BLaER1 (cell line): ENCODE data around the gene CLIC3.
A peak's percentile ranks its signal among the peaks of the same experiment; 100 is the strongest.

Experiments used
- H3K27ac ChIP-seq: shearing (Covaris generic); formaldehyde crosslinking; 2 replicates; pipeline ENCODE4 v1.8.1; 2022
- H3K27me3 ChIP-seq: shearing (Covaris generic); formaldehyde crosslinking; 2 replicates; pipeline ENCODE4 v1.8.1; 2022
- H3K36me3 ChIP-seq: shearing (Covaris generic); formaldehyde crosslinking; 2 replicates; pipeline ENCODE4 v1.8.1; 2022
- H3K4me1 ChIP-seq: shearing (Covaris generic); formaldehyde crosslinking; 2 replicates; pipeline ENCODE4 v1.8.1; 2022
- H3K4me2 ChIP-seq: shearing (Covaris generic); formaldehyde crosslinking; 2 replicates; pipeline ENCODE4 v1.8.1; 2022
- H3K4me3 ChIP-seq: shearing (Covaris generic); formaldehyde crosslinking; 2 replicates; pipeline ENCODE4 v1.8.1; 2022
- H3K9ac ChIP-seq: shearing (Covaris generic); formaldehyde crosslinking; 2 replicates; pipeline ENCODE4 v1.8.1; 2022
- H3K9me3 ChIP-seq: shearing (Covaris generic); formaldehyde crosslinking; 2 replicates; pipeline ENCODE4 v1.8.1; 2022
- H4K20me1 ChIP-seq: shearing (Covaris generic); formaldehyde crosslinking; 2 replicates; pipeline ENCODE4 v1.8.1; 2022
- Cebpa-rat ChIP-seq: shearing (Covaris generic); IDR thresholded peaks from 2 replicates; pipeline ENCODE4 v1.8.1; 2022

CLIC3 gene

DNA sequence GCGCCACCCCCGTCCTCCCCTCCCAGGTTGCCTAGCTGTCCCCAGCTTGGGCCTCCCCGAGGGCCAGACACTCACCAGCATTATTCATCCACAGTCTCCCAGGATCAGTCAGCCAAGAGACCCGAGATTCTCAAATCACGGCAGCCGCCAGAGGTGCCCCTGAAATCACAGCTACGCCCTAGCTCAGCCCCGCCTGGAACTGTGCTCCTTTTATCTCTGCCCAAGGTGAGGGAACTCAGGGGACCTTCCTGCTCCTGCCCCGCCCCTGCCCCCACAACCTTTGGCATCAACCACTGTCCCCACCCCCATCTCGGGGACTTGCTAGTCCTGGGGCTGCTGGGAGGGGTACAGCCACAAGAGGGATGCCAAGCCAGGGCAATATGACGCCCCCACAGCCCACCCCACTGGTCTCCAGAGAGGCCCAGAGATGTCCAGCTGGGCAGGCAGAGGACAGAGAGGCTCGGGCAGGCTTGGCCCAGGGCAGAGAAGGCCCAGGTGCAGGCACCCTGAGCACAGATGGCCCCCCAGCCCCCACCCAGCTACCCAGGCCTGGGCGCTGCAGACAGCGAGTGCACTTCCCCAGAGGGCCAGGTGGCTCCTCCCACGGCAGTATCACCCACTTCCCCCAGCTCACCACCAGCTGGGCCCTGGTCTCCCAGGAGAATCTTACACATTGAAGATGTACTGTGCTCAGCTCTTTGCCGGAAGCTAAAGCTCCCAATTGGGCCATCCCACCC lies 35.7 kb upstream of the CLIC3 start, which contains the start of gene FUT7:
Gene FUT7, minus strand, starts transcription at position 185 of the 737 bp plus-strand sequence. Its CDS starts 97 bp downstream, at position 88.
- H4K20me1 ChIP-seq = peaks cover 5% of the 10 kb centered on the region
- H3K27ac ChIP-seq = peak within 1 kb of the TSS; percentile 94
- H3K9me3 ChIP-seq = no peaks in the 10 kb centered on the region
- peaks cover 6% of the 10 kb centered on the region for H3K36me3 ChIP-seq
- H3K9ac ChIP-seq = peak within 1 kb of the TSS; percentile 80
- peaks cover 87% of the 10 kb centered on the region for H3K4me1 ChIP-seq
- H3K27me3 ChIP-seq = no peaks in the 10 kb centered on the region
- peak within 1 kb of the TSS; percentile 94 for H3K4me2 ChIP-seq
- H3K4me3 ChIP-seq = peak within 1 kb of the TSS; percentile 74
- no peak for TF ChIP-seq Cebpa-rat

DNA sequence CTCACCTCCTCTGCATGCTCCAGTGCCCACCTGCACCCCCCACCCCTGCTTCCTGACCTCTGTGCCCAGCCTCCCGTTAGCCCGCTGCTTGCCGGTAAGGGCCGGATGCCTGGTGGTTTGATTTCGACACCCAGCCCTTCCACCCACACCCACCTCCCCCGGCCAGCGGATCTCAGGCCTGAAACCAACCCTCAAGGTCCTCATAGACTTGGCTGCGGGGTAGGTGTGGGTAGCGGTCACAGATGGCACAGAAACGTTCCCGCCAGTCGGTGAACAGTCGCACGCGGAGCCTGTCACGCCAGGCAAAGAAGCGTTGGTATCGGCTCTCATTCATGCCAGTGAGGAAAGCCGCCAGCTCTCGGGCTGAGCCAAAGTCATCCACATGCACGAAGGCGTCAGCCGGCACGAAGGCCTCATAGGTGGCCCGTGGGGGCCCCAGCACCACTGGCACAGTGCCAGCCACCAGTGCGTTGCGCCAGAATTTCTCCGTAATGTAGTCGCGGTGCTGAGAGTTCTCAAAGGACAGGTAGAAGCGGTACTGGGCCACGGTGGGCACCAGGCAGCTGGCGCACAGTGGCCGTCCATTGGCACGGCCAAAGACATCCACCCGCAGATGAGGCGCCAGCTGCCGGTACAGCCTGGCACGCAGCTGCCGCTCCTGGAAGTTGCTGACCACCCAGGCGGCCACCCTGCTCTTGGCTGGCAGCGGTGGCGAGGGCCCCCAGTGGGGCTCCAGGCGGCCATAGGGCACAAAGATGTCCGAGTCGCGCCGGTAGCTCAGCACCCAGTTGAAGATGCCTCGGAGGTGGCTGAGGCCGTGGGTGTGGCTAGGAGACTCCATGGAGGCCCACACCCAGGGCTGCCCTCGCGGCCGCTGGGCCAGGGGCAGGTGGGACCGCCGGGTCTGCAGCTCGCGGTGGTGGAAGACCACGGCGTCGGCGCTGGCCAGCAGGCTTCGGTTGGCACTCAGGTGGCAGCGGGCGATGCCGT lies 34.5 kb upstream of the CLIC3 start:
- peak overlapping the region; percentile 94 for H3K27ac ChIP-seq
- H3K36me3 ChIP-seq = no peaks in the 10 kb centered on the region
- H3K4me2 ChIP-seq = peak overlapping the region; percentile 94
- peaks cover 17% of the 10 kb centered on the region for H4K20me1 ChIP-seq
- peaks cover 94% of the 10 kb centered on the region for H3K4me1 ChIP-seq
- TF ChIP-seq Cebpa-rat = peak; percentile 90
- H3K9ac ChIP-seq = peak overlapping the region; percentile 80
- no peaks in the 10 kb centered on the region for H3K9me3 ChIP-seq
- no peaks in the 10 kb centered on the region for H3K27me3 ChIP-seq
- H3K4me3 ChIP-seq = peak overlapping the region; percentile 74

DNA sequence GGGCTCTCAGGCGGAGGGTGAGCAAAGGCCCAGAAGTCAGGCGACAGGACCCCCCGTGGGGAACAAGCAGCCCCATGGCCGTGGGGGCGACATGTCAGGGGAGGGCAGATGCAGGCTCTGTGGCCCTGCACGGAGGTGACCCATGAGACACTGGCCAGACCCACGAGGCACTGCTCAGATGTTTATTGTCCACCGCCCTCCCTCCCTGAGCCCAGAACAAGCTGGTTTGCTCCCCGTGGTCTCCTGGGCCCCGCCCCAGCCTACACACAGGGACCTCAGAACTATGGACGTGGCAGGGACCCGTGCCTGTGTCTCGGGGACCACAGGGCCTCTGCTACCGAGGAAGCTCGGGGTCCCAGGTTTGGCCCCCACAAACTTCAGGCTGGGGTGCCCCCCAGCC lies 33.6 kb upstream of the CLIC3 start:
- Histone ChIP-seq H3K4me3 (peak overlapping the region; percentile 74), H3K4me2 (peak overlapping the region; percentile 94)
- TF ChIP-seq Cebpa-rat = no peak

DNA sequence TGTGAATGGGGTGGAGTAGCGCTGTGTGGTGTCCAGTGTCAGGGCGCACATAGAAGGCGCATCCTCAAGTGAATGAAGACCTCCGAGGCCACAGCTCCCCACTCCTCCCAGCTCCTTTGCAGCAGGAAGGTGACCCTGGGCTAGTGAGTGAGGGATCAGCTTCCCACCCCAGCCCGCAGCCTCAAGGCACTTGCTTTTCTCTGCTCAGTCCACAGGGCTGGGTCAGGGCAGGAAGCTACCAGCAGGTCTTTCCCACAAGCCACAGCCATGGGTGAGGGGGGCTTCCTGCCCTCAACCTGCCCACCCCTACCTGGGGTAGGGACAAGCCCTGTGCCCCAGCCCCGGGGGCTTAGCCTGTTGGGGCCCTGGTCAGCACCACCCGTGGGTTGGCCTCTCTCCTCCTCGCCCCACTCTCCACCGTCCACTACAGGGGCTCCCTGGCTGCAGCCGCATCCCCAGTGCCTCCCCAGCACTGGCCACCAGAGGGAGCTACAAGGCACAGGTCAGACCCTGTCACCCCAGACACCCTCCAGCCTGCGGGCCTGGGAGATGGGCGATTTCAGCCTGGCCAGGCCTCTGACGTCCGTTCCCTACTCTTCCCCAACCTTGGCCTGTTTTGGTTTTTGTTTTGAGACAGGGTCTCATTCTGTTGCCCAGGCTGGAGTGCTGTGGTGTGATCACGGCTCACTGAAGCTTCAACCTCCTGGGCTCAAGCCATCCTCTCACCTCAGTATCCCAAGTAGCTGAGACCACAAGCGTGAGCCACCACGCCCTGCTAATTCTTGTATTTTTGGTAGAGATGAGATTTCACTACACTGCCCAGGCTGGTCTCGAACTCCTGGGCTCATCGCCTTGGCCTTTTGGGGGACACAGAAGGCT lies 32.9 kb upstream of the CLIC3 start:
- Histone ChIP-seq H3K4me1 (peaks cover 94% of the 10 kb centered on the region), H3K27me3 (no peaks in the 10 kb centered on the region), H3K9ac (peak overlapping the region; percentile 80), H3K36me3 (no peaks in the 10 kb centered on the region), H3K4me2 (peak overlapping the region; percentile 94), H4K20me1 (peaks cover 30% of the 10 kb centered on the region), H3K27ac (peak overlapping the region; percentile 94), H3K4me3 (peak overlapping the region; percentile 74), H3K9me3 (no peaks in the 10 kb centered on the region)
- TF ChIP-seq Cebpa-rat = no peak

More for the DNA sequence above, 33.6 kb upstream of the CLIC3 start:
- Histone ChIP-seq H3K27ac (peak overlapping the region; percentile 94), H3K4me1 (peaks cover 94% of the 10 kb centered on the region), H4K20me1 (peaks cover 26% of the 10 kb centered on the region), H3K36me3 (no peaks in the 10 kb centered on the region), H3K9me3 (no peaks in the 10 kb centered on the region), H3K27me3 (no peaks in the 10 kb centered on the region), H3K9ac (peak overlapping the region; percentile 80)

DNA sequence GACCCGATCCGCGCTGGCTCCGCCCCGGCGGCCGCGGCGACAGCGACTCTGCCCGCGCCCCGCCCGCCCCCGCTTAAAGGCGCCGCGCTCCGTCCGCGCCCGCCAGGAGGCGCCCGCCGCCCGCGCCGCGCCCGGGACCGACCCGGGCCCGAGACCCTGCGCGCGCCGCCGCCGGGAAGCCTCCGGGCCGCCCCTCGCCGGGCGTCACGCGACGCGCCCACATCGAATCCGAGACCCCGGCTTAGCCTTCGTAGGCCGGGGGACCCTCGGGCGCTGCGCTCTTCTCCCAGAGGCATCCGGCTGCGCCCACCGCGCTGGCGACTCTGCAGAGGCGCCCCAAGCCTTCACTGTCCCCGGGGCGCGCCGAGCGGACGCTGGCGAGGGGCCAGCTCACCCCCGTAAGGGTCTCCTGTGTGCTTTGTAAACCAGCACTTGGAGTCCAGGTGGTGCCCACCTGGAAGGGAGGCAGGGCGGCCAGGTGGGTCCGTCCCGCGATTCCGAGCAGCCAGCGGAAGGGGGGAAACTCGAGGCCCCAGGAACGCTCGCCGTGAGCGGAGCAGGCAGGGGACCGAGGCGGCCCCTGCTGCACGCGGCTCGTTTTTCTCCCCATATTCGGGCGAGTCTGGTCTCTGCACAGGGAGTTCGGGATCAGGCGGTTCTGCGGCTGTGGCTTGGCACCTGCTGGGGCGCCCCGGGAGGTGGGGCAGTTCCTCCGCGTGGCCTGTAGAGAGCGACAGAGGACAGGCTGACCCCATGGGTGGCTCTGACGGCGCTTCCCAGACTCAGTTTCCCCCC lies 32.1 kb upstream of the CLIC3 start:
- Histone ChIP-seq H4K20me1 (peaks cover 39% of the 10 kb centered on the region), H3K4me3 (peak overlapping the region; percentile 74), H3K4me1 (peaks cover 87% of the 10 kb centered on the region), H3K9ac (peak overlapping the region; percentile 80), H3K27me3 (no peaks in the 10 kb centered on the region), H3K36me3 (0 out of 2 replicates have a peak, but pooled peaks cover 6% of the 10 kb centered on the region), H3K27ac (peak overlapping the region; percentile 94), H3K9me3 (no peaks in the 10 kb centered on the region), H3K4me2 (peak overlapping the region; percentile 94)
- TF ChIP-seq Cebpa-rat = no peak

DNA sequence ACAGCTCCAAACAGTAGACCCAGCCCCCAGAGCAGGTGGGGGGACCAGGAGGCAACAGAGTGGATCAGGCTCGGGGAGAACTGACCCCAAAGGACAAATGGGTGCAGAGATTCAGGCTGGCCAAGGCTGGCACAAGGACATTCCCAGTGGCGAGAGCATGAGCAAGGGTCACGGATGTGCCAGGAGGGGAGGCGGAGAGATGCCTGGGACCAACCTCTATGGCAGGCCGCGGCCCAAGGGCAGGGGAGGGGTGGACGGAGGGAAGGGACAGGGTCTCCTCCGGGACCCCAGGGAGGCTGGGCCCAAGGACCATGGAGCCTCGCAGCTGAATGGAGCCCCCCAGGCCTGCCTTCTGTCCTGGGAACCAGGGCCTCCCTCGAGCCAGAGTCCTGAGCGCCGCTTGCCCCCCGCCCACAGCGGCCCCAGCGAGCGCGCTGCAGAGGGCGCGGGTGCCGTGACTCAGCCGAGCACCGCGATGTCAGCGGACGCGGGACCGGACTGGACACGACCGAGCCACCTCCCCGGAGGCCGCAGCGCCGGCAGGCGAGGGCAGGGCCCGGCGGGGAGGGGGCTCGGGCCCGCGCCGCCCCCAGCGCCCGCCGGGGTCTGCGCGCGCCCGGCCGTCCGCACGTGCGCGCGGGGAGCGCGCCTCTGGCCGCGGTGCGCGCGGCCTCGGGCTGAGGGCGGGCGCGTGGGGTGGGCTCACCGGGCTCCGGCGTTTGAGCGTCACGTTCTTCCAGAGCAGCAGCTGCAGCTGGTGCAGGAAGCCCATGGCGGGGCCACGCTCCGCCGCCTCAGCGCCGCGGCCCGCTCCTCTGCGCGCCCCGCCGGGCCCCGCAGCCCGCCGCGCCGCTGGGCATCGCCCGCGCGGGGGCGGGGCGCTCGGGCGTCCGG lies 31.2 kb upstream of the CLIC3 start, which contains the start of gene ABCA2:
Gene ABCA2, minus strand, starts transcription at position 869 of the 894 bp plus-strand sequence. Its CDS starts 97 bp downstream, at position 772.
- Histone ChIP-seq H4K20me1 (peaks cover 41% of the 10 kb centered on the region), H3K9me3 (no peaks in the 10 kb centered on the region), H3K36me3 (peaks cover 7% of the 10 kb centered on the region; the same call in 1 of the 2 replicates), H3K27ac (peak within 1 kb of the TSS; percentile 94), H3K27me3 (no peaks in the 10 kb centered on the region), H3K4me3 (peak within 1 kb of the TSS; percentile 74), H3K4me1 (peaks cover 79% of the 10 kb centered on the region), H3K9ac (peak within 1 kb of the TSS; percentile 80), H3K4me2 (peak within 1 kb of the TSS; percentile 94)
- TF ChIP-seq Cebpa-rat = no peak

DNA sequence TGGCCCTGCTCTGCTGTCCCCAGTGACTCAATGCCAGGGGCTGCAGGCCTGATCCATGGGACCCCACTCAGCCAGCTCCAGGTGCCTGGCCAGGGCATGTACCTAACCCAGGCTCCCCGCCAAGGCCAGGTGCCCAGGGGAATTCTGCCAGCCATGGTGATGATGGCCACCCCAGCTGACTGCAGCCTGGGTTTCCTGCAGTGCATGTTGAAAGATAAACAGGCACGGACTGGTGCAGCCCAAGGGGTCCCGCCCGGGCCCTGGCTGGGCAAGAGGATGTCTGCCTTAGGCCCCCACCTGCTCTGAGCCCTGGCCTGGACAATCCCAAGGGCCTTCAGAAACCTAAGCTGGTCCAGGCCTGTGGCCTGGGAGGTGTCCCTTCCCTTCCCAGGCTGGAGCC lies 30.5 kb upstream of the CLIC3 start:
- peaks cover 12% of the 10 kb centered on the region; the same call in 1 of the 2 replicates for H3K36me3 ChIP-seq
- peak overlapping the region; percentile 74 for H3K4me3 ChIP-seq
- H3K27me3 ChIP-seq = no peaks in the 10 kb centered on the region
- H3K4me2 ChIP-seq = peak overlapping the region; percentile 94
- TF ChIP-seq Cebpa-rat = no peak
- H4K20me1 ChIP-seq = peaks cover 41% of the 10 kb centered on the region
- H3K9ac ChIP-seq = peak overlapping the region; percentile 80
- peak overlapping the region; percentile 94 for H3K27ac ChIP-seq
- peaks cover 71% of the 10 kb centered on the region for H3K4me1 ChIP-seq
- no peaks in the 10 kb centered on the region for H3K9me3 ChIP-seq
